Stomach smooth muscle (tissue), 2 donors: Measurements from ENCODE around the gene SYN1.

Experiments used
- H3K27ac ChIP-seq: one replicate; pipeline ENCODE4 v1.7.0; 2013; ENCODE audit warnings: mild to moderate bottlenecking, low read length, inconsistent platforms
- H3K27me3 ChIP-seq, 2 donors: one replicate each; pipeline ENCODE4 v1.7.0; 2013; ENCODE audit warnings: low read length in 2 of 2; ENCODE audit not compliant: insufficient read depth in 2 of 2, control insufficient read depth in 1 of 2
- H3K36me3 ChIP-seq, 2 donors: one replicate each; pipeline ENCODE4 v1.7.0; 2013; ENCODE audit warnings: low read length in 2 of 2; ENCODE audit not compliant: control insufficient read depth in 2 of 2, insufficient read depth in 2 of 2
- H3K4me1 ChIP-seq: one replicate; pipeline ENCODE4 v1.7.0; 2013; ENCODE audit warnings: low read length; ENCODE audit not compliant: control insufficient read depth, insufficient read depth
- H3K4me3 ChIP-seq, 2 donors: one replicate each; pipeline ENCODE4 v1.7.0; 2013; ENCODE audit warnings: low read length in 2 of 2
- H3K9ac ChIP-seq, 2 donors: one replicate each; pipeline ENCODE4 v1.7.0; 2013; ENCODE audit warnings: low read length in 2 of 2, mild to moderate bottlenecking in 1 of 2
- H3K9me3 ChIP-seq, 2 donors: one replicate each; pipeline ENCODE4 v1.7.0; 2013; ENCODE audit warnings: low read length in 2 of 2; ENCODE audit not compliant: control insufficient read depth in 2 of 2
- donor health status: healthy.
- donor health status: Pancreatic carcinoma.

Gene SYN1

DNA sequence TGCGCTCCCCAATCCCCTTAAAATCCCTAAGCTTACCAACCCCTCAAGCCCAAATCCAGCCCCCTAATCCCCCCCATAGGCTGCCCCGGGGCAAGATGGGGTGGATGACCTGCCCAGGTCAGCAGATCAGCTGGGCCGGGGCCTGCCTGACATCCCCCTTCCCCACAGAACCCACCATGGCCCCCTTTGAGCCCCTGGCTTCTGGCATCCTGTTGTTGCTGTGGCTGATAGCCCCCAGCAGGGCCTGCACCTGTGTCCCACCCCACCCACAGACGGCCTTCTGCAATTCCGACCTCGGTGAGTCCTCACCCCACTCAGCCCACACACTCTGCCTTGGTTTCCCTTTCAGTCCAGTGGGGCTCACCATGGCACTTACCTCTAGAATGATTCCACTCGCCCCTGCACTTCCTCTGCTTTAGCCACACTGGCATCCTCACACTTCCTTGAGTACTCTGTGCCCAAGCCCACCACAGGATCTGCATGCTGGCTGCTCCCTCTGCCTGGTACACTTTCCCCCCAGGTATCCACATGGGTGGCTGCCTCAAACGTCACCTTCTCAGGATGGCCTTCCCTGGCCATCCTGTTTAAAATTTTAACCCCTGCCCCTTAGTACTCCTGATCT lies 36.3 kb downstream of the SYN1 start:
- H3K36me3 ChIP-seq: peaks cover 0 to 2% of the 10 kb centered on the region in 2 donors
- peak overlapping the region; percentile 66 for H3K27ac ChIP-seq
- H3K9me3 ChIP-seq: no peaks in the 10 kb centered on the region
- peaks cover 11% of the 10 kb centered on the region for H3K4me1 ChIP-seq
- peak overlapping the region; percentile 8 to 35 for H3K4me3 ChIP-seq
- H3K27me3 ChIP-seq: peaks cover 0 to 4% of the 10 kb centered on the region in 2 donors
- peak overlapping the region in 1 of 2 donors; percentile 85 for H3K9ac ChIP-seq

DNA sequence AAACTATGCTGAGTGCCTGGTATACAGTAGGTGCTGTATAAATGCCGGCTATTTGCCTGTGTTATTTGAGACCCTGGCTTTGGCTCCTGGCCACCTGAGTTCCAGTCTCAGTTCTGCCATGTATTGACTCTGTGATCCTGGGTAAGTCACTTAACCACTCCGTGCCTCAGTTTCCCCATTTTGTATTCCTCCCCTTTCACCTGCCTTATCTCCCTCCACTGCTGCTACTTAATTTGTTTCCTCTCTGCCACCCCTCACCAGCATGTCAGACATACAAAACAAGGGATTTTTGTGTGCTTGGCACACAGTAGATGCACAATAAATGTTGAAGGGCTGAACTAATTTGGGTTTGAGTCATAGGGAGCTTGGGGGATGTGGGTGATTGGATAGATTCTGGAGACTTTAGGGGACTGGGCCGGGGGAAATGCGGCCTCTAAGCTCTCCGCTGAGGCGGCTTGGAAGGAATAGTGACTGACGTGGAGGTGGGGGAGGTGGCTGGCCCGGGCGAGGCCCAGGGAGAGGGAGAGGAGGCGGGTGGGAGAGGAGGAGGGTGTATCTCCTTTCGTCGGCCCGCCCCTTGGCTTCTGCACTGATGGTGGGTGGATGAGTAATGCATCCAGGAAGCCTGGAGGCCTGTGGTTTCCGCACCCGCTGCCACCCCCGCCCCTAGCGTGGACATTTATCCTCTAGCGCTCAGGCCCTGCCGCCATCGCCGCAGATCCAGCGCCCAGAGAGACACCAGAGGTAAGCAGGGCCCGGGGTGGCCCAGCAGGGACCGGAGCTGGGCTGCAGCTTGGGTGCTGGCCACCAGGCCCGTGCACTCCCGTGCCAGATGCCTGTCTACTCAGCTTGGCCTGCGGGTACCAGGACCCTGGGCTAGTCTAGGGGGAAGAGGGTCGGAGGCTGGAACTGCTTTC lies 37.7 kb downstream of the SYN1 start, which contains the start of gene TIMP1:
TIMP1 (plus strand) TSS at position 706 of the 917 bp plus-strand sequence. CDS start 980 bp downstream, outside the sequence.
- peaks cover 0 to 4% of the 10 kb centered on the region in 2 donors for H3K27me3 ChIP-seq
- H3K9me3 ChIP-seq: no peaks in the 10 kb centered on the region
- peak within 1 kb of the TSS; percentile 72 to 85 for H3K9ac ChIP-seq
- peak within 1 kb of the TSS; percentile 57 to 72 for H3K4me3 ChIP-seq
- peaks cover 0 to 2% of the 10 kb centered on the region in 2 donors for H3K36me3 ChIP-seq
- H3K4me1 ChIP-seq: peaks cover 11% of the 10 kb centered on the region
- peak within 1 kb of the TSS; percentile 66 for H3K27ac ChIP-seq

DNA sequence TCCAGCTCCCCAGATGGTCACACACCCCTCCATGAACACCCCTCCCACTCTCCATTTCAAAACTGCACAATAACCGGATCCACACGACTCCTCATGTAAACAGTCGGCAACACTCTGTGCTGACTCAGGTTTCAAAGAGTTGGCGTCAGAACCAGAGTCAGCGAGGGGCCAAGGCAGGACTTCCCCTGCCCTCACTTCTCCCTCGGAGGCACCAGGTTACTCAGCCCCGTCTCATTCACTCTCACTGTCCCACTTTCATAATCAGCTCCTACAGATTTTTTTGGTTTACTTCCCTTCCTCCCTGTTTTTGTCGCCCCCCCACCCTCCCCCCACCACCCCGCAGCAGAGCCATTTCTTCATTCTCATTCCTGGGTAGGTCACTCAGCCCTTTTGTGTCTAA lies 40.1 kb downstream of the SYN1 start:
- H3K27me3 ChIP-seq: peaks cover 0 to 6% of the 10 kb centered on the region in 2 donors
- no peak overlapping the region for H3K4me3 ChIP-seq
- no peak overlapping the region for H3K9ac ChIP-seq
- peaks cover 8% of the 10 kb centered on the region for H3K4me1 ChIP-seq
- no peaks in the 10 kb centered on the region for H3K9me3 ChIP-seq
- no peaks in the 10 kb centered on the region for H3K36me3 ChIP-seq
- no peak overlapping the region for H3K27ac ChIP-seq

DNA sequence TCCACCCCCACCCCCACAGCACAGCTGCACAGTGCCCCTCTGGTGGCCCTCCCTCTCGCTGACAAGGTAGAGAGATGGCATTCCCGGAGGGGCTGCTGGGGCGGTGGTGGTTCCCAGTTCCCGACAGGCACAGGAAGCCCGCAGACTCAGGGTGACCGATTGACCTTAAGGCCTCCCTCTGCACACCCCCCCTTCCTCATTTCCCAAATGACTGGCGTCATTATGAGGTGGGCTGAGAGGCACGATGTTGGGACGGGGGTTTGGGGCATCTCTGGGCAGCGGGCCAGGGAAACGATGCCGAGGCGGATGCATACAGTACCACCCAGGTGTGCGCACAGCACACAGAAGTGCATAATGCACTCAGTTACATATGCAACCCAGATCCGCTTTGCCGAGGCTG lies 41.0 kb downstream of the SYN1 start:
- Histone ChIP-seq H3K9ac (no peak overlapping the region), H3K4me1 (peaks cover 13% of the 10 kb centered on the region), H3K27me3 (peaks cover 0 to 6% of the 10 kb centered on the region in 2 donors), H3K4me3 (no peak overlapping the region), H3K36me3 (no peaks in the 10 kb centered on the region), H3K9me3 (no peaks in the 10 kb centered on the region), H3K27ac (no peak overlapping the region)

DNA sequence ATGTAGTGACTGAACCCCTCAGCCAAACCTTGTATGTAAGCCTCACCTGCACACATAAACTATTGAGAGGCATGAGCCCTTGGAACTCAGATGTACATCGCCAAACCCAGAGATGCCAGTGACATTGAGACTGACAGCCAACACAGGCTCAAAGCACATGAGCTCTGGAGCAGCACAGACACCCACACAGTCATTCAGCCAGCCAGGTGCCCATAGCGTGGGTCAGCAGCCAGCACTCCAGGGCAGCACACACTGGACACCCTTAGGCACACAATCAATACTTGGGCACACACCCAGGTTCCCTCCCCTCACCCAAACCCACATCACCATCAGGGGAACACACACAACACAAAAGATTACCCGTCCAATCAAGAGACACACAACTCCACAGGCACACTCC lies 41.8 kb downstream of the SYN1 start:
- peaks cover 16% of the 10 kb centered on the region for H3K4me1 ChIP-seq
- no peak overlapping the region for H3K27ac ChIP-seq
- no peak overlapping the region for H3K9ac ChIP-seq
- H3K27me3 ChIP-seq: peaks cover 0 to 10% of the 10 kb centered on the region in 2 donors
- H3K36me3 ChIP-seq: no peaks in the 10 kb centered on the region
- no peak overlapping the region for H3K4me3 ChIP-seq
- no peaks in the 10 kb centered on the region for H3K9me3 ChIP-seq

DNA sequence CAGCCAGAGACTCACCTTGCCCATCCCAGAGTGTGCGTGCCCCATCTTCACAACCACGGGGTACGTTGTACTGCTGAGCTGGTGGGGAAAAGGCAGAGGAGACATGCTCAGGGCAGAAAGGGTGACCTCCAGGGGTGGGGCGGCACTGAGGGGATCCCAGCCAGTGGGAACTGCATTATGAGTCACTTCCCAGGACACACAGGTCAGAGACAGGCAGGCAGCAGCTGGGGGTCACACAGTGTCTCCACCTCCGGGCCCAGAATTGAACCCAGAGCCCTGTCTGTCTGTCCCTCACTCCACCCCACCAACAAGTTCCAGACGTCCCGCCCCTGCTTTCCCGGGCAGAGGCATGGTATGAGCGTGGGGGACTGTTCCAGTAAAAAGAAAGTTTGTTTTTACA lies 42.2 kb downstream of the SYN1 start:
- no peak overlapping the region for H3K4me3 ChIP-seq
- no peak overlapping the region for H3K27ac ChIP-seq
- no peaks in the 10 kb centered on the region for H3K36me3 ChIP-seq
- H3K9me3 ChIP-seq: no peaks in the 10 kb centered on the region
- peaks cover 0 to 11% of the 10 kb centered on the region in 2 donors for H3K27me3 ChIP-seq
- peaks cover 19% of the 10 kb centered on the region for H3K4me1 ChIP-seq
- H3K9ac ChIP-seq: no peak overlapping the region

DNA sequence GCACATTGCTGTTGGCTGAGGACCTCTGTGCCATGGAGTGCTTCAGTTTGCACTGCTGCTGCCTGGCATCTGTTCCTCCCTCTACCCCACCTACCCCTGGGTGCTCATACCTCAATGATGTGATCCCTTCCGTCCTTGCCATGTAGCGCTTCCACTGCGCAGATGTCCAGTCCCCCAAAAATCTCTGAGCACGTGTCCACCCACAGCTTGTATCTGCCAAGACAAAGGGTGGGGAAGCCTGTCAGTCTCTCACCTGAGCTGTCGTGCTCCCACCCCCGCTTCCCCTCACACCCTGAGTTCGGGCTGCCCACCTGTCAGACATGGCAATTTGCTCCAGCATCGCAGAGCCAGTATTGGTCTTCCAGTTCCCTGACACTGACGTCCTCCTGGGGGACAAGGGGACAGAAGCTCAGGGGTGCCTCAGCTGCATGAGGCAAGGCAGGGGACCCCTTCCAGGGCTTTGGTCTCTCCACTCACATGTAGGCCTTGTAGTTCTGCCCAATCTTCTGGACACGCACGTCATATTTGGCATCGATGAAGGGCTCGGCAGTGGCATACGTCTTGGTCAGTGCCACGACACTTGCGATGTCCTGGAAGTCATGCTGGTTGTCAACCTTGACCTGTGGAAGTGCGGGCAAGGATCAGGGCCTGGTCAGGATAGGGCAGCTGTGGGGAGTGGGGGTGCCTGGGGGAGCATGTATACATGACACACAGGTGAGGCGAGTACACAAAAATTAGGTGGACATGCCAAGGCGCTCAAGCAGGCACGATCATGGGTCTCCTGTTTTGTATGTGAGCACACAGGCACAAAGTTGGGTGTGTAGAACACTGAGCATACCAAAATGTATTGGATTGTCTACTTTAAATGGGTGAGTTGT lies 43.4 kb downstream of the SYN1 start:
- no peak overlapping the region for H3K9ac ChIP-seq
- H3K9me3 ChIP-seq: no peaks in the 10 kb centered on the region
- peaks cover 0 to 14% of the 10 kb centered on the region in 2 donors for H3K27me3 ChIP-seq
- peaks cover 0 to 4% of the 10 kb centered on the region in 2 donors for H3K36me3 ChIP-seq
- no peak overlapping the region for H3K4me3 ChIP-seq
- H3K27ac ChIP-seq: no peak overlapping the region
- H3K4me1 ChIP-seq: peaks cover 15% of the 10 kb centered on the region

DNA sequence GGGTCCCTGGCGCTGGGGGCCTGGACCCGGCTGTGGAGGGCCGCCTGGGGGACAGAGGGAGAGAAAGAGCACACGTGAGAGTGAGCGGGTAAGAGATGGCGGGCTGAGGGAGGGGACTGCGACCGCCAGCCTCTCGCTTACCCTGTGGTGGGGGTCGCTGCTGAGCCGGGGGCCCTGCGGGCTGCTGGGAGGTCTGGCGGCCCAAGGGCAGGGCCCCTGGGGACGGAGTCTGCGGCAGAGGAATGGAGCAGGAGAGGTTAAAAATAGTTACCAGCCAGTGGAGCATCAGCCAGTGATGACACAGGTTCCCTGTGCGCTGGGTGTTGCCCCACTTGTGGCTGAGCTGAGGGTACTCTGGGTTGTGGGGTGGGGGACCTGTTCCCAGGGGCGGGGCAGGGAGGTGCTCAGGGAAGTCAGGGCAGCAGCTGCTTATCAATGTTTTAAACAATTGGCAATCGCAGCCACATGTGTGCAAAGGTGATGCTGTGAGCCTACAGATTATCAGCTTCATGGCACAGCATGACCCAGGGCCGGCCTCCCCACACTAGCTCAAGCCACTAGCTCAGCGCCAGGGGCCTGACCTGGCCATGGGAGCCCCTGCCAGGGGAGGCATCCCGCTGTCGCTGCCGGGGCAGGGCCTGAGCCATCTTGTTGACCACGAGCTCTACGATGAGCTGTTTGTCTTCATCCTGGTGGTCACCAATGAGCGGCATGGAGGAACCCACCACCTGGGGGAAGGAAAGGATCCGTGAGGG lies 44.9 kb downstream of the SYN1 start:
- H3K27me3 ChIP-seq: peaks cover 0 to 17% of the 10 kb centered on the region in 2 donors

DNA sequence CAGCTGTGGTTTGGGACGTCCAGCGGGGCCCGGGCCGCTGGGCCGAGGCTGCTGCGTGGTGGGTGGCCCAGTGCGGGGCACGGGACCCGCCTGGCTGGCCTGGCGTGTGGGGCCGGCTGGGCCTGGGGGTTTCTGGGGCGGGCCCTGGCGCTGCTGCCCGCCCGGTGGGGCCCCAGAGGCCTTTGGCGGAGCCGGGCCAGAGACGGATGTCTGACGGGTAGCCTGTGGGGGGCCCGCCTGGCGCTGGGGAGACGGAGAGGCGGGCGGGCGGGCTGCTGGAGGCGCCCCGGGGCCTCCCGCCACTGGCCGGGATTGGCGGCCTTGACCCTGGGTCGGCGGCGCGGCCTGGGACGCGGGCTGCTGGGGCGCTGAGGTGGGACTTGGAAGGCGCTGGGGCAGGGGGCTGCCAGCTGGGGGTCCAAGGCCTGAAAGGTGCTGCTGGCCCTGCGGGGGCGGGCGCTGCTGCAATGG lies 45.5 kb downstream of the SYN1 start:
- Histone ChIP-seq H3K9me3 (no peaks in the 10 kb centered on the region), H3K27ac (no peak overlapping the region), H3K4me1 (peaks cover 15% of the 10 kb centered on the region), H3K4me3 (peak overlapping the region in 1 of 2 donors; percentile 40), H3K36me3 (peaks cover 2 to 12% of the 10 kb centered on the region in 2 donors), H3K27me3 (peaks cover 0 to 17% of the 10 kb centered on the region in 2 donors), H3K9ac (no peak overlapping the region)

More for the DNA sequence above, 44.9 kb downstream of the SYN1 start:
- no peak overlapping the region for H3K27ac ChIP-seq
- H3K4me3 ChIP-seq: no peak overlapping the region
- no peak overlapping the region for H3K9ac ChIP-seq
- peaks cover 15% of the 10 kb centered on the region for H3K4me1 ChIP-seq
- peaks cover 0 to 8% of the 10 kb centered on the region in 2 donors for H3K36me3 ChIP-seq
- H3K9me3 ChIP-seq: no peaks in the 10 kb centered on the region
